Measurements from ENCODE around the gene ATAD2B.

ATAD2B gene

DNA sequence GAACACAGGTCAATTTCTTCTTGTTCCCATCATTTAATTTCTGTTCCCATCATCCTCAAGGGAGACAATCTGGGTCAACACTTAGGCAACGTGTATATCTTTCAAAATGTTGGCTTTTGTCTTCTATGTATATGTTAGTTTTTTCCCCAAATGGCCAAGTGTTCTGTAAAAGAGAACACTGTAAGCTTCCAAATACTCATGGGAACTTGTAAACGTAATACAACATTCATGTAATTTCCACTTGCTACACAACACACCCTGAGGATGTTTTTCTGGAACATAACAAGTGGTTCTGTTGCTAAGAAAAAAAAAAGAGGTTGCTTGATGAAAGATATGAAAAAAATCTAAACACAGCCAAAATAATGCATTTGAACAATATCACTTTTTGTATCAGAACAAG, 149.1 kb downstream of the ATAD2B start:
- peaks cover 53% of the 10 kb centered on the region for H3K36me3 ChIP-seq

DNA sequence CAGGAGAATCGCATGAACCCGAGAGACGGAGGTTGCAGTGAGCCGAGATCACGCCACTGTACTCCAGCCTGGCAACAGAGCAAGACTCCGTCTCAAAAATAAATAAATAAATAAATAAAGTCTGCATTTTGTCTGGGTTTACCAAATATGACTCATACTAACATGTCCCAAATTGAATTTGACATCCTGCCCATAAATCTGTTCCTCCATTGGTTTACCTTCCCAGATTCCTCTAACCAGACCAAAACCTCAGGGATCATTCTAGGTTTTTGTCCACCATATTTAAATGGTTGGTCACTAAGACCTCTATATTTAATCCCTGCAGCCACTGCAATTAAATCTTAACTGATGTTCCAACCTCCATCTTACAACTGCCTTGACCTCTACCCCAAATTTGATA, 150.9 kb downstream of the ATAD2B start:
- Histone ChIP-seq H3K27me3 (no peaks in the 10 kb centered on the region), H3K9me3 (no peaks in the 10 kb centered on the region), H3K4me1 (ENCODE audit: control insufficient read depth in 1 of 2, insufficient read depth in 1 of 2, low read depth in 1 of 2, low read length in 1 of 2) (no peaks in the 10 kb centered on the region), H3K4me3 (ENCODE audit: low read depth in 1 of 2, low read length in 1 of 2) (no peak overlapping the region), H3K27ac (no peak overlapping the region), H3K36me3 (peaks cover 37% of the 10 kb centered on the region)
- TF ChIP-seq, protein P1, sequence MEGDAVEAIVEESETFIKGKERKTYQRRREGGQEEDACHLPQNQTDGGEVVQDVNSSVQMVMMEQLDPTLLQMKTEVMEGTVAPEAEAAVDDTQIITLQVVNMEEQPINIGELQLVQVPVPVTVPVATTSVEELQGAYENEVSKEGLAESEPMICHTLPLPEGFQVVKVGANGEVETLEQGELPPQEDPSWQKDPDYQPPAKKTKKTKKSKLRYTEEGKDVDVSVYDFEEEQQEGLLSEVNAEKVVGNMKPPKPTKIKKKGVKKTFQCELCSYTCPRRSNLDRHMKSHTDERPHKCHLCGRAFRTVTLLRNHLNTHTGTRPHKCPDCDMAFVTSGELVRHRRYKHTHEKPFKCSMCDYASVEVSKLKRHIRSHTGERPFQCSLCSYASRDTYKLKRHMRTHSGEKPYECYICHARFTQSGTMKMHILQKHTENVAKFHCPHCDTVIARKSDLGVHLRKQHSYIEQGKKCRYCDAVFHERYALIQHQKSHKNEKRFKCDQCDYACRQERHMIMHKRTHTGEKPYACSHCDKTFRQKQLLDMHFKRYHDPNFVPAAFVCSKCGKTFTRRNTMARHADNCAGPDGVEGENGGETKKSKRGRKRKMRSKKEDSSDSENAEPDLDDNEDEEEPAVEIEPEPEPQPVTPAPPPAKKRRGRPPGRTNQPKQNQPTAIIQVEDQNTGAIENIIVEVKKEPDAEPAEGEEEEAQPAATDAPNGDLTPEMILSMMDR (IDR thresholded peaks at IDR 0.05): no peak

More for the DNA sequence above, 149.1 kb downstream of the ATAD2B start:
- Histone ChIP-seq H3K4me1 (ENCODE audit: control insufficient read depth in 1 of 2, insufficient read depth in 1 of 2, low read depth in 1 of 2, low read length in 1 of 2) (no peaks in the 10 kb centered on the region), H3K27me3 (no peaks in the 10 kb centered on the region), H3K27ac (no peak overlapping the region), H3K9me3 (no peaks in the 10 kb centered on the region), H3K4me3 (ENCODE audit: low read depth in 1 of 2, low read length in 1 of 2) (no peak overlapping the region)
- TF ChIP-seq, protein P1 (IDR thresholded peaks at IDR 0.05): no peak

DNA sequence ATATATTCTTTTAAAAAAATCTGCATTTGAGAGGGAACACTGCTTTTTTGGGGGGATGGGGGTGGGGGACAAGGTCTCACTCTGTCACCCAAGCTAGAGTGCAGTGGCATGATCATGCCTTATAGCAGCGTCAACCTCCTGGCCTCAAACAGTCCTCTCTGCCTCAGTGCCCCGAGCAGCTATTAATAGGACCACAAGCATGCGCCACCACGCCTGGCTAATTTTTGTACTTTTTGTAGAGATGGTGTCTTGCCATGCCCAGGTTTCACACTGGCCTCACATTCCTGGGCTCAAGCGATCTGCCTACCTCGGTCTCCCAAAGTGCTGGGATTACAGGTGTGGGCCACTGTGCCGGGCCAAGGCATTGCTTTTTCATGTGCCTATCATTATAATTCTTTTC, 154.2 kb downstream of the ATAD2B start:
- Histone ChIP-seq H3K4me1 (ENCODE audit: control insufficient read depth in 1 of 2, insufficient read depth in 1 of 2, low read depth in 1 of 2, low read length in 1 of 2) (peaks cover 6 to 7% of the 10 kb centered on the region in 2 experiments), H3K27me3 (no peaks in the 10 kb centered on the region), H3K36me3 (peaks cover 30% of the 10 kb centered on the region), H3K4me3 (ENCODE audit: low read depth in 1 of 2, low read length in 1 of 2) (no peak overlapping the region), H3K27ac (no peak overlapping the region), H3K9me3 (no peaks in the 10 kb centered on the region)
- TF ChIP-seq, protein P1 (IDR thresholded peaks at IDR 0.05): no peak

DNA sequence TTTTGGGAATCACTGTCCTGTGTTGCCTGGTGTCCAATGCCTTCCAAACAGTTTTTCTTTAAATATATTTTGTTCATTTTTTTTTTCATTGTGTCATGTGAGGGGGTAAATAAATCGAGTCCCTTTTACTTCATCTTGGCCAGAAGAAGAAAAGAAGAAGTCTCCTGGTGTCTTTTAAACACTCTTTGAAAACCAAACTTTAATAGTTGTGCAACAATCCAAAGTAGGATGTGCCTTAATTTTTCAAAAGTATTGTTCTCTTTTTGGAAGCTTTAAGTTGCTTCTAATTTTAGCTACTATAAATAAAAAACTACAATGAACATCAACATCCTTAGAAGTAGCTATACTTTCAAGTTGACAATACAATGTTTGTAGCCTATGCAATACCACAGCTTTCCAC, 154.9 kb downstream of the ATAD2B start:
- Histone ChIP-seq H3K27me3 (no peaks in the 10 kb centered on the region), H3K27ac (no peak overlapping the region), H3K4me1 (ENCODE audit: control insufficient read depth in 1 of 2, insufficient read depth in 1 of 2, low read depth in 1 of 2, low read length in 1 of 2) (peaks cover 7 to 11% of the 10 kb centered on the region in 2 experiments), H3K36me3 (peaks cover 30% of the 10 kb centered on the region), H3K4me3 (ENCODE audit: low read depth in 1 of 2, low read length in 1 of 2) (no peak overlapping the region), H3K9me3 (no peaks in the 10 kb centered on the region)
- TF ChIP-seq, protein P1 (IDR thresholded peaks at IDR 0.05): no peak

DNA sequence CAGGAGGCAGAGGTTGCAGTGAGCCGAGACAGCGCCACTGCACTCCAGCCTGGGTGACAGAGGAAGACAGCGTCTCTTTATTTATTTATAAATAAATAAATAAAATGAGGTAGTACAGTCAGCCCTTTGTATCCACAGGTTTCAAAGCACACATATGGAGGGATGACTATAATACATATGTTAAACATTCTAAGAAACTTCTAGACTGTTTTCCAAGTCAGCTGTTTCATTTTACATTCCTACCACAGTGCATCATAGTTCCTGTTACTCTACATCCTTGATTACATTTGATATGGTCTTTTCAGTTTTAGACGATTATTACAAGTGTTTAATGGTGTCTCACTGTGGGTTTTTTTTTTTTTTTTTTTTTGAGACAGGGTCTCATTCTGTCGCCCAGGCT, 157.6 kb downstream of the ATAD2B start:
- Histone ChIP-seq H3K9me3 (no peaks in the 10 kb centered on the region), H3K4me1 (ENCODE audit: control insufficient read depth in 1 of 2, insufficient read depth in 1 of 2, low read depth in 1 of 2, low read length in 1 of 2) (peaks cover 7 to 11% of the 10 kb centered on the region in 2 experiments), H3K27ac (no peak overlapping the region), H3K36me3 (peaks cover 22% of the 10 kb centered on the region), H3K27me3 (no peaks in the 10 kb centered on the region), H3K4me3 (ENCODE audit: low read depth in 1 of 2, low read length in 1 of 2) (no peak overlapping the region)
- TF ChIP-seq, protein P1 (IDR thresholded peaks at IDR 0.05): no peak

Measured in neutrophil (primary cell).